ENCODE data around the gene ALDH1L1. TPM values are rescaled to one million over a fixed set of nuclear protein-coding genes. Genes with fewer than 3 reads are reported as not detected.

The ALDH1L1 gene
- total RNA-seq, 2 experiments from 2014 or later: not detected

GRCh38 chr3:126129398-126129891 is 50.9 kb downstream of the ALDH1L1 start:
- ATAC-seq: no peak
- H3K36me3 Mint-ChIP-seq (ENCODE audit: low read depth): no peaks in the 10 kb centered on the region
- TF ChIP-seq CTCF (IDR thresholded peaks at IDR 0.05): no peak

GRCh38 chr3:126128504-126129397 is 51.6 kb downstream of the ALDH1L1 start:
- intact Hi-C loops (cut with micrococcal nuclease): no loop called here
- H3K4me1 Mint-ChIP-seq (ENCODE audit: low read depth): no peaks in the 10 kb centered on the region
- POLR2A ChIA-PET: no interaction called here
- no peak for TF ChIP-seq CTCF (IDR thresholded peaks at IDR 0.05)
- H3K36me3 Mint-ChIP-seq (ENCODE audit: low read depth): no peaks in the 10 kb centered on the region
- peaks cover 4% of the 10 kb centered on the region for H3K27me3 Mint-ChIP-seq
- DNase-seq: no peak
- no peaks in the 10 kb centered on the region for H3K9me3 Mint-ChIP-seq
- ATAC-seq: no peak
- H3K4me3 Mint-ChIP-seq: no peak overlapping the region
- no peak overlapping the region for H3K27ac Mint-ChIP-seq
- CTCF ChIA-PET: no interaction called here

More at GRCh38 chr3:126129398-126129891, 50.9 kb downstream of the ALDH1L1 start:
- no peaks in the 10 kb centered on the region for H3K4me1 Mint-ChIP-seq (ENCODE audit: low read depth)
- peaks cover 7% of the 10 kb centered on the region for H3K27me3 Mint-ChIP-seq
- no peaks in the 10 kb centered on the region for H3K9me3 Mint-ChIP-seq
- H3K4me3 Mint-ChIP-seq: no peak overlapping the region
- no peak for DNase-seq
- ChIA-PET POLR2A (no interaction called here), CTCF (no interaction called here)
- intact Hi-C loops (cut with micrococcal nuclease): no loop called here
- H3K27ac Mint-ChIP-seq: no peak overlapping the region

GRCh38 chr3:126127904-126128303 is 52.5 kb downstream of the ALDH1L1 start:
- ChIA-PET CTCF (no interaction called here), POLR2A (no interaction called here)
- intact Hi-C loops (cut with micrococcal nuclease): no loop called here
- no peaks in the 10 kb centered on the region for H3K4me1 Mint-ChIP-seq (ENCODE audit: low read depth)
- no peaks in the 10 kb centered on the region for H3K9me3 Mint-ChIP-seq
- H3K27ac Mint-ChIP-seq: no peak overlapping the region
- peaks cover 4% of the 10 kb centered on the region for H3K27me3 Mint-ChIP-seq
- no peak for ATAC-seq
- no peak for DNase-seq
- H3K36me3 Mint-ChIP-seq (ENCODE audit: low read depth): no peaks in the 10 kb centered on the region
- no peak overlapping the region for H3K4me3 Mint-ChIP-seq
- no peak for TF ChIP-seq CTCF (IDR thresholded peaks at IDR 0.05)

- H3K27ac Mint-ChIP-seq: no peak overlapping the region
- POLR2A ChIA-PET: no interaction called here
- DNase-seq: no peak
- no peak for TF ChIP-seq CTCF (IDR thresholded peaks at IDR 0.05)
- no peak for ATAC-seq
- no peaks in the 10 kb centered on the region for H3K36me3 Mint-ChIP-seq (ENCODE audit: low read depth)
- CTCF ChIA-PET: no interaction called here
- H3K4me1 Mint-ChIP-seq (ENCODE audit: low read depth): no peaks in the 10 kb centered on the region
- H3K9me3 Mint-ChIP-seq: no peaks in the 10 kb centered on the region
- no peak overlapping the region for H3K4me3 Mint-ChIP-seq
- intact Hi-C loops (cut with micrococcal nuclease): no loop called here
- H3K27me3 Mint-ChIP-seq: peaks cover 4% of the 10 kb centered on the region
Measured at GRCh38 chr3:126127452-126127851, 52.9 kb downstream of the ALDH1L1 start.

- DNase-seq (no peak), ATAC-seq (no peak)
- Mint-ChIP-seq H3K4me1 (ENCODE audit: low read depth) (no peaks in the 10 kb centered on the region), H3K27me3 (peaks cover 4% of the 10 kb centered on the region), H3K27ac (no peak overlapping the region), H3K9me3 (no peaks in the 10 kb centered on the region), H3K36me3 (ENCODE audit: low read depth) (no peaks in the 10 kb centered on the region), H3K4me3 (no peak overlapping the region)
- TF ChIP-seq CTCF (IDR thresholded peaks at IDR 0.05): no peak
- intact Hi-C loops (cut with micrococcal nuclease): no loop called here
- ChIA-PET POLR2A (no interaction called here), CTCF (no interaction called here)
Measured at GRCh38 chr3:126126811-126127431, 53.5 kb downstream of the ALDH1L1 start.
